ENCODE results near the gene ARHGAP5.

The ARHGAP5 gene

GRCh38 chr14:32192712-32193373, 115.7 kb downstream of the ARHGAP5 start:
- Histone ChIP-seq H3K36me3 (ENCODE audit: control insufficient read depth, low read length) (no peaks in the 10 kb centered on the region), H3K9me3 (ENCODE audit: control insufficient read depth, insufficient read depth, low read length) (no peaks in the 10 kb centered on the region), H3K4me2 (ENCODE audit: low read length) (no peak overlapping the region), H4K20me1 (ENCODE audit: control insufficient read depth, insufficient read depth, low read depth, low read length) (no peaks in the 10 kb centered on the region), H3K27me3 (ENCODE audit: control insufficient read depth, low read length) (peaks cover 13% of the 10 kb centered on the region), H3K4me1 (ENCODE audit: control insufficient read depth, low read length) (no peaks in the 10 kb centered on the region), H3K4me3 (ENCODE audit: low read length) (no peak overlapping the region), H3K79me2 (ENCODE audit: control insufficient read depth, low read length) (no peaks in the 10 kb centered on the region), H3K27ac (ENCODE audit: low read depth, low read length) (no peak overlapping the region), H3K9me2 (replicated peaks; ENCODE audit: control insufficient read depth, low read length) (no peaks in the 10 kb centered on the region), H3F3A (ENCODE audit: control insufficient read depth, insufficient read depth) (no peaks in the 10 kb centered on the region)
- TF ChIP-seq EZH2phosphoT487 (IDR thresholded peaks at IDR 0.05; ENCODE audit: borderline replicate concordance, low read length) = no peak
- no peak for TF ChIP-seq CTCF (IDR thresholded peaks at IDR 0.05; ENCODE audit: low read depth, low read length, poor library complexity, severe bottlenecking)

- TF ChIP-seq CTCF (IDR thresholded peaks at IDR 0.05; ENCODE audit: low read depth, low read length, poor library complexity, severe bottlenecking) = no peak
- no peak for TF ChIP-seq EZH2phosphoT487 (IDR thresholded peaks at IDR 0.05; ENCODE audit: borderline replicate concordance, low read length)
- no peaks in the 10 kb centered on the region for H3K36me3 ChIP-seq (ENCODE audit: control insufficient read depth, low read length)
- H3K4me1 ChIP-seq (ENCODE audit: control insufficient read depth, low read length) = no peaks in the 10 kb centered on the region
- no peak overlapping the region for H3K4me2 ChIP-seq (ENCODE audit: low read length)
- no peaks in the 10 kb centered on the region for H3F3A ChIP-seq (ENCODE audit: control insufficient read depth, insufficient read depth)
- peaks cover 19% of the 10 kb centered on the region for H3K27me3 ChIP-seq (ENCODE audit: control insufficient read depth, low read length)
- H3K79me2 ChIP-seq (ENCODE audit: control insufficient read depth, low read length) = no peaks in the 10 kb centered on the region
- H3K9me2 ChIP-seq (replicated peaks; ENCODE audit: control insufficient read depth, low read length) = no peaks in the 10 kb centered on the region
- H3K27ac ChIP-seq (ENCODE audit: low read depth, low read length) = no peak overlapping the region
- no peaks in the 10 kb centered on the region for H4K20me1 ChIP-seq (ENCODE audit: control insufficient read depth, insufficient read depth, low read depth, low read length)
- H3K9me3 ChIP-seq (ENCODE audit: control insufficient read depth, insufficient read depth, low read length) = no peaks in the 10 kb centered on the region
- no peak overlapping the region for H3K4me3 ChIP-seq (ENCODE audit: low read length)
Observed at GRCh38 chr14:32193532-32193931, 116.4 kb downstream of the ARHGAP5 start.

- Histone ChIP-seq H3K27me3 (ENCODE audit: control insufficient read depth, low read length) (peaks cover 20% of the 10 kb centered on the region), H3K79me2 (ENCODE audit: control insufficient read depth, low read length) (no peaks in the 10 kb centered on the region), H3K4me2 (ENCODE audit: low read length) (no peak overlapping the region), H3K4me1 (ENCODE audit: control insufficient read depth, low read length) (peaks cover 8% of the 10 kb centered on the region), H3K9me3 (ENCODE audit: control insufficient read depth, insufficient read depth, low read length) (no peaks in the 10 kb centered on the region), H3K9me2 (replicated peaks; ENCODE audit: control insufficient read depth, low read length) (no peaks in the 10 kb centered on the region), H3K27ac (ENCODE audit: low read depth, low read length) (no peak overlapping the region), H3F3A (ENCODE audit: control insufficient read depth, insufficient read depth) (peaks cover 5% of the 10 kb centered on the region; the same call in 1 of the 2 replicates), H3K36me3 (ENCODE audit: control insufficient read depth, low read length) (no peaks in the 10 kb centered on the region), H3K4me3 (ENCODE audit: low read length) (no peak overlapping the region), H4K20me1 (ENCODE audit: control insufficient read depth, insufficient read depth, low read depth, low read length) (no peaks in the 10 kb centered on the region)
- TF ChIP-seq CTCF (IDR thresholded peaks at IDR 0.05; ENCODE audit: low read depth, low read length, poor library complexity, severe bottlenecking) (no peak), EZH2phosphoT487 (IDR thresholded peaks at IDR 0.05; ENCODE audit: borderline replicate concordance, low read length) (no peak)
Observed at GRCh38 chr14:32195636-32196035, 118.5 kb downstream of the ARHGAP5 start.

Data from DOHH2 (cell line).